K562 (cell line): Measurements from ENCODE around the gene TNP1. TPM values are rescaled to one million over a fixed set of nuclear protein-coding genes. Genes with fewer than 3 reads are reported as not detected.

Experiments
- FIP1L1 ChIP-seq: fragments of 200-400 bp; formaldehyde crosslinking; IDR thresholded peaks from 2 replicates; pipeline ENCODE4 v1.6.1; 2018; ENCODE audit warnings: mild to moderate bottlenecking, low read depth, low read length; ENCODE audit not compliant: poor library complexity, severe bottlenecking
- ILF3 ChIP-seq: fragments of 450-650 bp; IDR thresholded peaks from 2 replicates; pipeline ENCODE4 v1.6.1; 2018; ENCODE audit warnings: antibody characterized with exemption, mild to moderate bottlenecking, moderate library complexity, borderline replicate concordance
- RCOR1 ChIP-seq, 2 experiments: IDR thresholded peaks; 2 replicates each; pipeline ENCODE4 v1.6.1; 2012; ENCODE audit warnings: low read depth in 2 of 2, low read length in 2 of 2, borderline replicate concordance in 1 of 2, improper control_type of control experiment in 1 of 2
- RNF2 ChIP-seq: sonication (generic); IDR thresholded peaks from 2 replicates; pipeline ENCODE4 v1.6.1; 2016
- SMAD2 ChIP-seq: fragments of 150-350 bp; IDR thresholded peaks from 2 replicates; pipeline ENCODE4 v1.6.1; 2014; ENCODE audit warnings: low read depth, mild to moderate bottlenecking, low read length
- TAF1 ChIP-seq: IDR thresholded peaks from 2 replicates; pipeline ENCODE4 v1.6.1; 2011; ENCODE audit warnings: mild to moderate bottlenecking, low read length, moderate library complexity; ENCODE audit not compliant: insufficient read depth, control insufficient read depth, severe bottlenecking; ENCODE audit errors: extremely low read depth
- ZC3H11A ChIP-seq: IDR thresholded peaks from 2 replicates; pipeline ENCODE4 v1.6.1; 2012; ENCODE audit warnings: low read depth, low read length, improper control_type of control experiment
- ZNF274 ChIP-seq: IDR thresholded peaks from 2 replicates; pipeline ENCODE4 v1.6.1; 2011; ENCODE audit warnings: low read depth, mild to moderate bottlenecking, low read length, moderate library complexity, borderline replicate concordance
- ZNF668 ChIP-seq: fragments of 250-450 bp; sonication (Bioruptor Pico); IDR thresholded peaks from 2 replicates; pipeline ENCODE4 v1.8.0; 2022; ENCODE audit warnings: mild to moderate bottlenecking, inconsistent platforms
- polyA plus RNA-seq, 8 experiments: library from polyadenylated mRNA; depleted of rRNA in 4 of 8; stranded (reverse) in 5 of 8; unstranded in 3 of 8; fragments of >200 nt; fragmentation: Nextera tagmentation in 2 of 8; fragmentation: Illumina TruSeq in 1 of 8; extraction: Ambion mirVana in 2 of 8; extraction: Trizol in 1 of 8; gene quantifications; 2 replicates each; pipeline versions ENCODE4 v1.2.1 to v1.2.3, GENCODE V29; 2011 to 2014; ENCODE audit warnings: inconsistent platforms in 1 of 8, missing spikeins in 1 of 8
- total RNA-seq, 7 experiments: library from RNA; depleted of rRNA in 6 of 7; stranded (reverse); fragments of >200 nt in 6 of 7; fragmentation: Illumina TruSeq in 2 of 7; extraction: Trizol in 2 of 7; gene quantifications; 2 replicates each; pipeline versions ENCODE4 v1.2.1 to v1.2.3, GENCODE V29; 2011 to 2021; ENCODE audit warnings: low replicate concordance in 1 of 7
- TF ChIP-seq, protein P1 (sequence below): fragments of 250-450 bp; sonication (Bioruptor Pico); IDR thresholded peaks from 2 replicates; pipeline ENCODE4 v1.5.0; 2021
- TF ChIP-seq, protein P2 (sequence below): fragments of 450-650 bp; IDR thresholded peaks from 2 replicates; pipeline ENCODE4 v1.6.1; 2016; ENCODE audit warnings: low read depth, mild to moderate bottlenecking, moderate library complexity
- TF ChIP-seq, protein P3 (sequence below): sonication (generic); formaldehyde crosslinking; IDR thresholded peaks from 2 replicates; pipeline ENCODE4 v1.8.0; 2022; ENCODE audit warnings: mild to moderate bottlenecking, missing genetic modification reagents
- TF ChIP-seq, protein P4 (sequence below): fragments of 250-450 bp; sonication (Bioruptor Pico); IDR thresholded peaks from 2 replicates; pipeline ENCODE4 v1.4.0; 2020; ENCODE audit warnings: borderline replicate concordance
- TF ChIP-seq, protein P5 (sequence below): sonication (generic); formaldehyde crosslinking; IDR thresholded peaks from 2 replicates; pipeline ENCODE4 v1.8.0; 2022; ENCODE audit warnings: mild to moderate bottlenecking, missing genetic modification reagents, borderline replicate concordance
- TF ChIP-seq, protein P6 (sequence below): fragments of 450-650 bp; formaldehyde crosslinking; IDR thresholded peaks from 2 replicates; pipeline ENCODE4 v1.4.0; 2020; ENCODE audit warnings: mild to moderate bottlenecking

The TNP1 gene
- total and polyA plus RNA-seq, 9 of the 15 experiments (the other 6 are each of a cell fraction or from before 2014, with no cell fraction given) = not detected

DNA sequence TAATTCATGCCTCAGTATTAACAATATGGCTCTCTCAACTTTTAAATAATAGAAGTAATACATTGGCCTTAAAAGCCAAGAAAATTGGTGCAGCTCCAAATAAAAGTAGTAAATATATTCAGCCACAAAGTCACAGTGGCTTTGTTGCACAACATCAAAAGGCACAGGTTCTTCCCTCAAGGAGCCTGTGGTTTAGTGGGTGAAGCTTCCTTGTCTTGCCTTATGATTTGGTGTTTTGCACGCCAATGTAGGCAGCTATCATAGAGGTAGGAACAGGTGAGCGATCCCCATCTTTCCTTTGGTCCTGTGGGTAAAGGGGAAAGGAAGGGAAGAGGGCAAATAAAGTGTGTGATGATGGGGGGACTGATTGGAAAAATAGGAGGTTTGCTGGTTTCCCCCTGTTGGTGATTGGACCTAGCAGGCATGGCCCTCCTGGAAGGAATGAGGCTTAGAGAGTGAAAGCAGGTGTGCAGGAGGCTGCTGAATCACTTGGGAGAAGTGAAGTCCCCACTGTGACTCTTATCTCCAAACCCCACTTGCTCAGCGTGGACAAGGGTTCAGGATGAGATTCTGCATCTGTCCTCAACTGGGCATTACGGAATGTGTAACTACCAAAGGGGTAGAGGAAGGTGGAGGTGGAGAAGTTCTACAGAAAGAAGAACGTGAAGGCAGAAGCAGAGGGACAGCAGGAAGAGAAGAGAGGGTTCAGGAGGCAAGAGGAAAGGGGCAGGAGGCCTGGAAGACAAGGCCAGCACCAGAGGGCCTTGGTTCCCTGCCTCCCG lies 20.1 kb upstream of the TNP1 start (continued):
- peak in 1 of 2 experiments; percentile 54; a peak in 1 of 4 replicates for TF ChIP-seq RCOR1 (IDR thresholded peaks at IDR 0.05; ENCODE audit: borderline replicate concordance in 1 of 2, low read depth in 2 of 2, low read length in 2 of 2)
- no peak for TF ChIP-seq ILF3
- TF ChIP-seq FIP1L1 = no peak
- TF ChIP-seq, protein P1, sequence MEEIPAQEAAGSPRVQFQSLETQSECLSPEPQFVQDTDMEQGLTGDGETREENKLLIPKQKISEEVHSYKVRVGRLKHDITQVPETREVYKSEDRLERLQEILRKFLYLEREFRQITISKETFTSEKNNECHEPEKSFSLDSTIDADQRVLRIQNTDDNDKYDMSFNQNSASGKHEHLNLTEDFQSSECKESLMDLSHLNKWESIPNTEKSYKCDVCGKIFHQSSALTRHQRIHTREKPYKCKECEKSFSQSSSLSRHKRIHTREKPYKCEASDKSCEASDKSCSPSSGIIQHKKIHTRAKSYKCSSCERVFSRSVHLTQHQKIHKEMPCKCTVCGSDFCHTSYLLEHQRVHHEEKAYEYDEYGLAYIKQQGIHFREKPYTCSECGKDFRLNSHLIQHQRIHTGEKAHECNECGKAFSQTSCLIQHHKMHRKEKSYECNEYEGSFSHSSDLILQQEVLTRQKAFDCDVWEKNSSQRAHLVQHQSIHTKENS = no peak
- TF ChIP-seq, protein P2, sequence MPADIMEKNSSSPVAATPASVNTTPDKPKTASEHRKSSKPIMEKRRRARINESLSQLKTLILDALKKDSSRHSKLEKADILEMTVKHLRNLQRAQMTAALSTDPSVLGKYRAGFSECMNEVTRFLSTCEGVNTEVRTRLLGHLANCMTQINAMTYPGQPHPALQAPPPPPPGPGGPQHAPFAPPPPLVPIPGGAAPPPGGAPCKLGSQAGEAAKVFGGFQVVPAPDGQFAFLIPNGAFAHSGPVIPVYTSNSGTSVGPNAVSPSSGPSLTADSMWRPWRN = no peak
- no peak for TF ChIP-seq TAF1
- no peak for TF ChIP-seq RNF2
- TF ChIP-seq ZNF668 (CRISPR knock-in tag) = no peak
- TF ChIP-seq, protein P3, sequence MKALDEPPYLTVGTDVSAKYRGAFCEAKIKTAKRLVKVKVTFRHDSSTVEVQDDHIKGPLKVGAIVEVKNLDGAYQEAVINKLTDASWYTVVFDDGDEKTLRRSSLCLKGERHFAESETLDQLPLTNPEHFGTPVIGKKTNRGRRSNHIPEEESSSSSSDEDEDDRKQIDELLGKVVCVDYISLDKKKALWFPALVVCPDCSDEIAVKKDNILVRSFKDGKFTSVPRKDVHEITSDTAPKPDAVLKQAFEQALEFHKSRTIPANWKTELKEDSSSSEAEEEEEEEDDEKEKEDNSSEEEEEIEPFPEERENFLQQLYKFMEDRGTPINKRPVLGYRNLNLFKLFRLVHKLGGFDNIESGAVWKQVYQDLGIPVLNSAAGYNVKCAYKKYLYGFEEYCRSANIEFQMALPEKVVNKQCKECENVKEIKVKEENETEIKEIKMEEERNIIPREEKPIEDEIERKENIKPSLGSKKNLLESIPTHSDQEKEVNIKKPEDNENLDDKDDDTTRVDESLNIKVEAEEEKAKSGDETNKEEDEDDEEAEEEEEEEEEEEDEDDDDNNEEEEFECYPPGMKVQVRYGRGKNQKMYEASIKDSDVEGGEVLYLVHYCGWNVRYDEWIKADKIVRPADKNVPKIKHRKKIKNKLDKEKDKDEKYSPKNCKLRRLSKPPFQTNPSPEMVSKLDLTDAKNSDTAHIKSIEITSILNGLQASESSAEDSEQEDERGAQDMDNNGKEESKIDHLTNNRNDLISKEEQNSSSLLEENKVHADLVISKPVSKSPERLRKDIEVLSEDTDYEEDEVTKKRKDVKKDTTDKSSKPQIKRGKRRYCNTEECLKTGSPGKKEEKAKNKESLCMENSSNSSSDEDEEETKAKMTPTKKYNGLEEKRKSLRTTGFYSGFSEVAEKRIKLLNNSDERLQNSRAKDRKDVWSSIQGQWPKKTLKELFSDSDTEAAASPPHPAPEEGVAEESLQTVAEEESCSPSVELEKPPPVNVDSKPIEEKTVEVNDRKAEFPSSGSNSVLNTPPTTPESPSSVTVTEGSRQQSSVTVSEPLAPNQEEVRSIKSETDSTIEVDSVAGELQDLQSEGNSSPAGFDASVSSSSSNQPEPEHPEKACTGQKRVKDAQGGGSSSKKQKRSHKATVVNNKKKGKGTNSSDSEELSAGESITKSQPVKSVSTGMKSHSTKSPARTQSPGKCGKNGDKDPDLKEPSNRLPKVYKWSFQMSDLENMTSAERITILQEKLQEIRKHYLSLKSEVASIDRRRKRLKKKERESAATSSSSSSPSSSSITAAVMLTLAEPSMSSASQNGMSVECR = no peak
- TF ChIP-seq, protein P4, sequence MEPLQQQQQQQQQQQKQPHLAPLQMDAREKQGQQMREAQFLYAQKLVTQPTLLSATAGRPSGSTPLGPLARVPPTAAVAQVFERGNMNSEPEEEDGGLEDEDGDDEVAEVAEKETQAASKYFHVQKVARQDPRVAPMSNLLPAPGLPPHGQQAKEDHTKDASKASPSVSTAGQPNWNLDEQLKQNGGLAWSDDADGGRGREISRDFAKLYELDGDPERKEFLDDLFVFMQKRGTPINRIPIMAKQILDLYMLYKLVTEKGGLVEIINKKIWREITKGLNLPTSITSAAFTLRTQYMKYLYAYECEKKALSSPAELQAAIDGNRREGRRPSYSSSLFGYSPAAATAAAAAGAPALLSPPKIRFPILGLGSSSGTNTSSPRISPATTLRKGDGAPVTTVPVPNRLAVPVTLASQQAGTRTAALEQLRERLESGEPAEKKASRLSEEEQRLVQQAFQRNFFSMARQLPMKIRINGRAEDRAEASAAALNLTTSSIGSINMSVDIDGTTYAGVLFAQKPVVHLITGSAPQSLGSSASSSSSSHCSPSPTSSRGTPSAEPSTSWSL (CRISPR knock-in tag) = no peak; the same call in 1 of the 2 replicates
- TF ChIP-seq, protein P5, sequence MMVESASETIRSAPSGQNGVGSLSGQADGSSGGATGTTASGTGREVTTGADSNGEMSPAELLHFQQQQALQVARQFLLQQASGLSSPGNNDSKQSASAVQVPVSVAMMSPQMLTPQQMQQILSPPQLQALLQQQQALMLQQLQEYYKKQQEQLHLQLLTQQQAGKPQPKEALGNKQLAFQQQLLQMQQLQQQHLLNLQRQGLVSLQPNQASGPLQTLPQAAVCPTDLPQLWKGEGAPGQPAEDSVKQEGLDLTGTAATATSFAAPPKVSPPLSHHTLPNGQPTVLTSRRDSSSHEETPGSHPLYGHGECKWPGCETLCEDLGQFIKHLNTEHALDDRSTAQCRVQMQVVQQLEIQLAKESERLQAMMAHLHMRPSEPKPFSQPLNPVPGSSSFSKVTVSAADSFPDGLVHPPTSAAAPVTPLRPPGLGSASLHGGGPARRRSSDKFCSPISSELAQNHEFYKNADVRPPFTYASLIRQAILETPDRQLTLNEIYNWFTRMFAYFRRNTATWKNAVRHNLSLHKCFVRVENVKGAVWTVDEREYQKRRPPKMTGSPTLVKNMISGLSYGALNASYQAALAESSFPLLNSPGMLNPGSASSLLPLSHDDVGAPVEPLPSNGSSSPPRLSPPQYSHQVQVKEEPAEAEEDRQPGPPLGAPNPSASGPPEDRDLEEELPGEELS (CRISPR knock-in tag) = no peak
- TF ChIP-seq ZC3H11A = no peak
- TF ChIP-seq ZNF274 = no peak
- no peak for TF ChIP-seq SMAD2
- TF ChIP-seq, protein P6, sequence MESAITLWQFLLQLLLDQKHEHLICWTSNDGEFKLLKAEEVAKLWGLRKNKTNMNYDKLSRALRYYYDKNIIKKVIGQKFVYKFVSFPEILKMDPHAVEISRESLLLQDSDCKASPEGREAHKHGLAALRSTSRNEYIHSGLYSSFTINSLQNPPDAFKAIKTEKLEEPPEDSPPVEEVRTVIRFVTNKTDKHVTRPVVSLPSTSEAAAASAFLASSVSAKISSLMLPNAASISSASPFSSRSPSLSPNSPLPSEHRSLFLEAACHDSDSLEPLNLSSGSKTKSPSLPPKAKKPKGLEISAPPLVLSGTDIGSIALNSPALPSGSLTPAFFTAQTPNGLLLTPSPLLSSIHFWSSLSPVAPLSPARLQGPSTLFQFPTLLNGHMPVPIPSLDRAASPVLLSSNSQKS (CRISPR knock-in tag) = no peak
